ENCODE data around the gene CDH22.

CDH22 gene

GRCh38 chr20:46343348-46343974 lies 35.2 kb upstream of the CDH22 start:
- no peak for DNase-seq

GRCh38 chr20:46342451-46343347 lies 34.4 kb upstream of the CDH22 start:
- DNase-seq: no peak

DNA sequence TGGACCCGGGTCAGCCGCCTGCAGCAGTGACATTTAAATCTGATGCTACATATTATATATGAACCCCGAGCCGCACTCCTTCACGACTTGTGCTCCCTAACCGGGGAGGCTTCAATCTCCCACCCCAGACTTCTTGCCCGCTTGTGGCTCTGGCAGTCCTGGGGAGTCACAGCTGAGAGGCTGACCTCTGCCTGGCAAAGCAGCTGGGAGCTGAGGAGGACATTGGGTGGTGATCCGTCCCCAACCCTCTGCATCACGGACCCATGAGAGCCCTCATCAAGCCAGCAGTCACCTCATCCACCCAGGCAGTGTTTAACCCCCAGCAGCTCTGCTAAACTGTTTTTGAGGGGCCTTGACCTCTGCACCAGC lies 33.7 kb upstream of the CDH22 start:
- no peak for DNase-seq

DNA sequence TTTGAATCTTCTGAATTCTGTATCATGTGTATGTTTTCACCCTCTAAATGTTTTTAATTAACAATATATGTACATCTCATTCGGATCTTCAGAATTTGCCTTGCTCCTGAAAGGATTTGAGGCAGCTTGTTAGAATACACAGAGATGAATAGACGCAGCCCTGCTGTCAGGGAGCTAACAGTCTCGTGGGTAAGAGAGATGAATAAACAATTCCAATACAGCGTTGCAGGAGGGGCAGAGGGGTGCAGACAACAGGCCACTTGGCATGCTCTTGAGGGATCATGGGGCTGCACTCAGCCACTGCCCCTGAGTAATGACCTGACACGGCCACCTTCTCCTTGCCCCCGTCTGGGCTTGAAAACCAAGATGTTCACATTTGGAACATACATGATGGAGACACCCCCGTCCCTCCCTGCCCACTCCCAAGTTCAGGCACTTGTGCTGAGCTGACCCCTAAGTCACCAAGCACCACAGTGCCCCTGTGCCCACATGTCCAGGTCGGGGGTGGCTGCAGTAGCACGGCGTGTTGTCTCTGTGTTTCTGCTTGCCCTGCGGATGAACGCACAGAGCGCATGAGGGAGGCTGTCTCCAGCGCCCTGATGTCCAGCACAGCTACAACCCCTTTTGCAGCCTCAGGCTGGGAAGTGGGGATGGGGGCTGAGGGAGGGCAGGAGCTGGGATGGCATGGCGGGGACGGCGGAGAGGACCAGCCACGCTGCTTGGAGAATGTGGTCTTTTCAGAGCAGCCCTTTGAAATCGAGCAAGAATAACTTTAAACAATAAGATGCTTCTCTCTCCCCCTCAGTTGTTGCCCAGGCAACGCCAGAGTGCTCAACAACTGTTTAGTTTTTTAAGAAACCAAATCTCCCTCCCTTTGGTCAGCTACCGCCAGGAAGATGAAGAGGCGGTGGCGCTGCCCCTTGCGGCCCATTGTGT lies 33.0 kb upstream of the CDH22 start:
- DNase-seq: no peak

GRCh38 chr20:46339037-46339436 lies 30.7 kb upstream of the CDH22 start:
- no peak for DNase-seq

- DNase-seq: no peak
These were observed 28.4 kb upstream of the CDH22 start for GRCh38 chr20:46336735-46337134.

DNA sequence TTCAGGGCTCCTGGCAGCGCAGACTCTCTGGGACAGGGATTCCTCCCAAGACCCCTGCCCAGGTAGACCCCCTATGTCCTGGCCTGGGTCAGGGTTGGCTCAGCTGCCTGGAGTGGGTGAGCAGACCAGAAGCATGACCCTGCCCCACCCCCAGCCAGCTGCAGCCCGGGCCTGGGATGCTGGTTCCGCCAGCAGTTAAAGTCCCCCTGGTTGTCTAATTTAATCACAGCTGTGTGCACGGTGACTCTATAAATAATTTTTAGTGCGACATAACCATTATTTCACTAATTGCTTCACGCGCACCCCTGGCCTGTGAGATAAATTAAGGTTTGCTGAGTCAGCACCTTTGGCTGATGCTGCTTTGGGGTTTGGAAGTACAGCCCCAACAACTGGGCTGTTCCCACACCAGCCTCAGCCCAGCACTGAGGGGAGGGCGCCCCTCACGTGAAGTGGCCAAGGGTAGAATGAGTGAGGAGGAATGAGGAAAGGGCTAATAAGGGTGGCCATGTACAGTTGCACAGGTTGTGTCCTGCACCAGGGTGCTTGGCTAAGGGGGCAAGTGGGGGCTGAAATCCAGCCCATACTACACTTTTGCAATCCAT lies 26.1 kb upstream of the CDH22 start:
- no peak for DNase-seq

GRCh38 chr20:46333161-46333991 lies 25.1 kb upstream of the CDH22 start:
- no peak for DNase-seq

DNA sequence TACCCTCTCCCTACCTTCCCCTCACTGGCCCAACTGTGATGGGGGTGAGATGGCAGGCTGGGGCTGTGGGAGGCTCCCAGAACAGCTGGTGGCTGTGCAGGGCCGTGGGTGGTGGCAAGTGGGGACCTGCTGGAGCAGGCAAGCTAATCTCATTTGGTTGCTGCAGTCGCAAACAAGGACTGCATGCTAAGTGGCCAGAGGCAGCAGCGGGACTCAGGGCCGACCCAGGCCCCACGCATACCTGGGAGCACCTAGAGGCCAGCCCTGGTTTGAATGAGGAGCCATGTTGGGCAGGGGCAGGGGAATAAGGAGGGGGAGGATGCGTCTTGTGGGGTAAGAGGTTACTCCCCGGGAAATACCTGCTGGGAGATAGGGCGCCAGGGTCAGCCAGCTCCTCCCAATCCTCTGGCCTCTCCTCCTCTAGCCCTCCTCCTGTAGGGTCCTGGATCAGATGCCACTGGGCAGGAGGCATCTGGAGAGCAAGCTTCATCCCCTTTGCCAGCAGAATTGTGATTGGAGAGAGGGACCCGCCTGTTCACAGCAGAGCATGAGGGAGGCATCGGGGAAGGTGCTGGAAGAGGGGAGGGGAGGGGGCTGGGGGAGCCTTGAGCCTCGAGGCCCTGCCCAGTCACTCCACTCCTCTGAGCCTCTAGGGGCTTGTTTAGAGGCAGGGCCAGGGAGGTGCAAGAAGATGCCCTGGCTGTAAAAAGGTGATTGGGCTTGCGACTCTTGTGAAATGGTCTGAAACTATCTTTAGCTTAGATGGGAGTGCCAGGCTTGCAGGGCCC lies 24.3 kb upstream of the CDH22 start:
- no peak for DNase-seq

DNA sequence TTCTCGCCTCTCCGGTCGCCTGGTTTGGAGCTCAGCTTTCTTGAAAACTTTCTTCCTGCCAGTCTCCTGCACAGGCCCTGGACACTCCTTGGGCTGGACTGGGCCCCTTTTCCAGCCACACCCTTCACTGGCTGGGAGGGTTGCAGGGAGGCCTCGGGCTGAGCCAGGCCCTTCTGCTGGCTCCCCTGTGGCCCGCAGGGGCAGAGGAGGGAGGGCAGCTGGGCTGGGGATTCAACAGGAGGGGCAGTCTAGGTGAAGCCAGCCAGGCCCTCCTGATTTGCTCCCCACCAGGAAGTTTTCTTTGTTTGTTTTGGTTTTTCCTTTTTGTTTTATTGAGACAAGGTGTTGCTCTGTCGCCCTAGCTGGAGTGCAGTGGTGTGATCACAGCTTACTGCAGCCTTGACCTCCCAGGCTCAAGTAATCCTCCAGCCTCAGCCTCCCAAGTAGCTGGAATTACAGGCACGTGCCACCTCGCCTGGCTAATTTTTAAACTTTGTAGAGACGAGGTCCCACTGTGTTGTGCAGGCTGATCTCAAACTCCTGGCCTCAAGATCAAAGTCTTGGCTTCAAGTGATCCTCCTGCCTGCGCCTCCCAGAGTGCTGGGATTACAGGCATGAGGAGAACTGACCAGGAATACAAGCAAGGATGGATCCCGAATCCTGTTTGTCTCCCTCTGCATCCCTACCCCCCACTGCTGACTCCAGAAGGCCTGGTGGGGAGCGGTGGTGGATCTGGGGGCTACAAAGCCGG lies 23.5 kb upstream of the CDH22 start:
- no peak for DNase-seq

DNA sequence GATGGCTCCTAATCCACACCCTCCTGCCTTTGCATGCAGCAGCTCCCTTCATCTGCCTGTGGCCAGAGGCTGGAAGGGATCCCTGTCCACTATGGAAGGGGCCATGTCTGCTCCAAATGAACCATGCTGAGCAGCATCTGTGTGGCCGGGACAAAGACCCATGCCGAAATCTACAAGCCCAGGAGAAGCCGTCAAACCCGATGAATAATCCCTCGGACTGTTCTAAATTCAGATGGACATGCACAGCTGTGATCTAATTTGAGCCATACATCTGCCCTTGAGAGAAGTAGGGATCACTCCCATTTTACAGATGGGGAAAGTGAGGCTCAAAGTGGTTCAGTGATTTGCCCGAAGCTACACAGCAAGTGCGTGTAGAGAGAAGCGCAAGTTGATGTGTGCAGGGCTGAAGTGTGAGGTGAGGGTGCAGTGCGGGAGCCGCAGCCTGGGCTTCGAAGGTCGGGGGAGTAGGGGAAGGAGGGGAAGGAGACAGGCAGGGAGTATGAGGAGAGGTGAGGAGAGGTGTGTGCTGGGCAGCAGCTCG lies 22.6 kb upstream of the CDH22 start:
- no peak for DNase-seq

DNA sequence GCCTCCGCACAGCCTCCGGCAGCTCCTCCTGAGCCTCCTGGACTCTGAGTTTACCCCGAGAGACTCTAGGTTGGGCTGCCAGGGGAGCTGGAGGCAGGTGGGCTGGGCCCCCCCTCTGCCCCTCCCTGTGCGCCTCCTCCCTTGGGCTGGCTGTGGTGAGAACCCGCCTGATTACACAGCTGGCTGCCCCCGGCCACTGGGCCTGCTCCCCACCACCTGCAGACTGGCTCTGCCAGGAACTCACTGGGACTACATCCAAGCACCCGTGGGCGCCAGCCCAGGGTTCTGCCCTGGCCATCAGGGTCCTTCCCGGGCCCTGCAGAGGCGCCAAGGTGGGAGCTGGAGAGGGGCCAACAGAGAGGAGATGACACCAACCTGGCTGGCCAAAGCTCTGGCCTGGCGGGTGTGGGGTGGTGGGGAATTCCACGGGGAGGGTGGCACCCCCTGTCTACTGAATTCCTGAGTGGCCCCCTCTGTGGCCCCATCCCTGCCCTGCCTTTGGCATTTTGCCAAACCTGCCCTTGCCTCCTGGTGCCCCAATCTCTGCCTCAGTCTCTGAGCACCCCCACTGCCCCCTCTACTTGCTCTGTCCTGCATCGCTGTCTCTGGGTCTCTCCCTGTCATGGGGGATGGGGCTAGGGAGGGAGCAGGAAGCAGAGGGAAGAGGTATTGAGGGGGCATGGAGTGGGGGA lies 21.9 kb upstream of the CDH22 start:
- no peak for DNase-seq

DNA sequence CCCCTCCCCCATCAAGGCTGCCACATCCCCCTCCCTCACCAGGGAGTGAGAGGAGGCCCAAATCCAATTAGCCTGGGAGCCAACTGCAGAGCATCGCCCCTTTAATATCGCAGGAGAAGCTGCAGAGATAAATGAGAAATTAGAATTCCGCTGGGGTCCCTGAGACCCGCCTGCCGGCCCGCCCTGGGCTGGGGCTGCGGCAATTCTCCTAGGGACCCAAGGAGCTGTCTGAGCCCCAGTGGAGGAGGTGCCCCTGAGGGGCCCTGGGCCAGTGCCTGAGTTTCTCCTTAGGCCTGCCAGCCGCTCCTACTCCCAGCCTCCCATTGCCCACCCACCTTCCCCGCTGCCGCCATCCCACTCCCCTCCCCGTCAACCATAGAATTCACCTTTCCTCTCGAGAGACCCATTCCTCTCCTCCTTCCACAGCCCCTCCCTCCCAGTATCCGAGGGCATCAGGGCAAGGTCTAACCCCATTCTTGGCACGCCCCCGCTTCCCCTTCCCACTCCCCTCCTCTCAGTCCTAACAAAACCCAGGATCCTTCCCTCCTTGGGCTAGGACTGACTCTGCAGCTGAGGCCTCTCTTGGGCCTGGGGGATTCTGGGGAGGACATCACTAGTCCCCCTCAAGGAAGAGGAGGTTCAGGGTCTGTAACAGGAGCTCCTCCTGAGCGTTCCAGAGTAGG lies 20.0 kb upstream of the CDH22 start:
- no peak for DNase-seq

DNA sequence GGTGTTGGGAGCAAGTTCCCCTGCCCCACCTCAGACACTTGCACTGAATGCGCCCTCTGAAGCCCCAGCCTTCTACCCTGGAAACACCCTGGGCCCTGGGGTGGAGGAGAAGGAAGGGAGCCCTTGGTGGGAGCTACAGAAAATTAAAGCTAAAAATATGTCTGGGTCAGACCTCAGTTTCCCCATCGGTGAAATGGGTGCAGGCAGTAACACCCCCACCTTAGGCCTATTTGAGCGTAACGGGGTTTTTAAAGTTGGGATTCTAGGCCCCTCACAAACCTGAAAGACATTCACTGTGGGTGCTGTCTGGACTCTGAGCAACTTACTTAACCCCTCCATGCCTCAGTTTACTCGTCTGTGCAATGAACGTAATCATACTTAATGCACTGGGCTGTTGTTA lies 19.3 kb upstream of the CDH22 start:
- DNase-seq: no peak

- DNase-seq: no peak
These were observed 17.5 kb upstream of the CDH22 start for GRCh38 chr20:46325789-46326188.

DNA sequence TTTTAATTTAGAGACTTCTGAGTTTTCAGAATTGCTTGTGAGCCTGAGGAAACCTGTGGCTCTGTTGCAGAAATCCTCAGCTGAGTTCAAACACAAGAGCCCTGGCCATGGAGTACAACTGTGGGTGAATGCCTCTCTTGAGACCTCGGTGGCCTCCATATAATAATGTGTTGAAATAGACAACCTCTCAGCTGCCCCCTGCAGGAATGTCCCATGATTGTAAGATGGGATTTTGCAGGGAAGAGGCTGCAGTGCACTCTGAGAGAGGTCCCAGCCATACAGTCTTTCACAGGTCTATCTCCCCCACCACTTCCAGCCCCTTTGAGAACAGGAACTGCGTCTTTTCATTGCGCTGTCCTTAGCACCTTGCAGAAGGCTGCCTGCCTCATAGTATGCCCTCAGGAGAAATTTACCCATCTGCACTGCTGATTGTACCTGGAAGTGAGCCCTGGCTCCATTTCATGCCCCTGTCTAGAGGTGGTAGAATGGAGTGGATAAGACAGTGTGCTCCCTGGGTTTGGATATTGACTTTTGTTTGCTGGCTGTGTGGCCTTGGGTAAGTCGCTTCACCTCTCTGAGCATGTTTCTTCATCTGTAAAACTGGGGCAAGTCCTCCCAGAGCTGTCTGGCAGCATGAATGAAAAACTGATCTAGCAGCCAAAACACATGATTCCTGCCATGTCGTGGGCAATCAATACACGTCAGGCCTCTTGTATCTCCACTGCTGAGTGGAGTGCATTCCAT lies 16.8 kb upstream of the CDH22 start:
- DNase-seq: peak; percentile 21

GRCh38 chr20:46324379-46324778 lies 16.1 kb upstream of the CDH22 start:
- no peak for DNase-seq

DNA sequence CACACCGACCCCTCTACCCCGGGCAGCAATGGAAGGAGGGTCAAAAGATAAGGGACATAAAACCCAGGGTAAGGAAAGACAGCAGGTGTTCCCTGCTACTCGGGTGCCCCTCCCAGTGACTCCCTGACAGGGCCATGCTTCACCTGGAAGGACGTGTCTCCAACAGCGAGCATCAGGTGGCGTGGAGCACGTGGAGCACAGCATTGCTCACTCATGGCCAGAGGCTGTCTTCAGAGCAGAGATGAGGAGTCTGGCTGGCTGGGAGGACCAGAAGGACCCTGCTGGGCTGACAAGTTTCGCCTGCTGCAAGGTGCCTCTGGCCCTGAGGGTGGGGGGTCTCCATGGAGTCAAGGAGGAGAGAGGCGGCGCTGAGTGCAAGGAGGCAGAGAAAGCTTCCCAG lies 15.3 kb upstream of the CDH22 start:
- DNase-seq: no peak
